HCT116 (cell line): Measurements from ENCODE around the gene TNFAIP8. TPM values are rescaled to one million over a fixed set of nuclear protein-coding genes. Genes with fewer than 3 reads are reported as not detected.

Source experiments
- ATAC-seq: fragments of 200-7000 bp; cut with Tn5 transposase; 2 replicates; pipeline ENCODE4 v1.9.1; 2020; ENCODE audit warnings: mild to moderate bottlenecking, moderate library complexity
- BruUV-seq: library from RNA; stranded (reverse); fragments of 400-500 nt; replicated peaks from 2 replicates; lab custom pipeline; 2021; lab: Mats Ljungman, UMichigan
- CTCF ChIA-PET: fragments of 300-600 bp; sonication (Branson Sonifier 250); formaldehyde crosslinking; loops from one replicate; lab custom pipeline; 2021; ENCODE audit warnings: antibody characterized with exemption; lab: Charles Lee
- POLR2A ChIA-PET: fragments of 300-600, 350-600 bp; sonication (Branson Sonifier 250); formaldehyde crosslinking; loops from one replicate; lab custom pipeline; 2021; ENCODE audit warnings: antibody characterized with exemption; lab: Charles Lee
- RAD21 ChIA-PET, 2 experiments: fragments of 300-600 bp; sonication (Branson Sonifier 250); formaldehyde crosslinking; loops; one replicate each; lab custom pipeline; 2023; ENCODE audit warnings: low total read pairs in 2 of 2; ENCODE audit not compliant: uncharacterized antibody in 2 of 2, unreplicated experiment in 2 of 2, low non-redundant PET in 1 of 2; lab: Charles Lee
- DNase-seq: peaks from one replicate; pipeline ENCODE4 v3.0.0-alpha.2; 2010; ENCODE audit warnings: low read depth, low spot score
- H2AFZ ChIP-seq: fragments of 200-600 bp; shearing (Covaris generic), sonication (generic); 2 replicates; pipeline ENCODE4 v1.6.1; 2017; ENCODE audit warnings: low read depth, mixed run types, mixed read lengths, antibody characterized with exemption, low read length; ENCODE audit not compliant: poor library complexity, severe bottlenecking
- H3K27ac ChIP-seq: 2 replicates; pipeline ENCODE4 v1.5.1; 2012; ENCODE audit warnings: low read depth, low read length
- H3K27me3 ChIP-seq: fragments of 200-600 bp; sonication (generic); 2 replicates; pipeline ENCODE4 v1.6.1; 2016; ENCODE audit warnings: mixed run types, low read length, mixed read lengths; ENCODE audit not compliant: insufficient read depth
- H3K36me3 ChIP-seq, 2 experiments: fragments of 200-500 bp in 1 of 2; fragments of 200-600 bp in 1 of 2; sonication (Bioruptor generic) in 1 of 2; sonication (generic) in 1 of 2; 2 replicates each; pipeline versions ENCODE4 v1.5.1 to v1.6.1; 2014 to 2016; ENCODE audit warnings: low read length in 2 of 2, inconsistent platforms in 1 of 2, mixed read lengths in 1 of 2, mixed run types in 1 of 2; ENCODE audit not compliant: insufficient read depth in 2 of 2, control insufficient read depth in 1 of 2
- H3K4me1 ChIP-seq, 2 experiments: fragments of 200-600 bp in 1 of 2; sonication (generic) in 1 of 2; 2 replicates each; pipeline versions ENCODE4 v1.5.1 to v1.6.1; 2012 to 2017; ENCODE audit warnings: low read length in 2 of 2, inconsistent platforms in 1 of 2, mild to moderate bottlenecking in 1 of 2, mixed read lengths in 1 of 2, mixed run types in 1 of 2, moderate library complexity in 1 of 2; ENCODE audit not compliant: insufficient read depth in 2 of 2, control insufficient read depth in 1 of 2
- H3K4me2 ChIP-seq: fragments of 200-600 bp; sonication (generic); 2 replicates; pipeline ENCODE4 v1.6.1; 2017; ENCODE audit warnings: mixed run types, low read length, mixed read lengths
- H3K4me3 ChIP-seq, 2 experiments: fragments of 200-600 bp in 1 of 2; sonication (generic) in 1 of 2; replicated peaks in 1 of 2; 2 replicates each; pipeline ENCODE4 v1.5.1; 2011 to 2016; ENCODE audit warnings: low read length in 2 of 2, control low read depth in 1 of 2, low read depth in 1 of 2, mild to moderate bottlenecking in 1 of 2, mixed read lengths in 1 of 2, mixed run types in 1 of 2
- H3K79me2 ChIP-seq: fragments of 200-600 bp; sonication (generic); 2 replicates; pipeline ENCODE4 v1.6.1; 2017; ENCODE audit warnings: mild to moderate bottlenecking, mixed run types, low read length, moderate library complexity, mixed read lengths; ENCODE audit not compliant: insufficient read depth
- H3K9ac ChIP-seq: fragments of 200-600 bp; sonication (generic); 2 replicates; pipeline ENCODE4 v1.6.1; 2016; ENCODE audit warnings: low read length, mixed read lengths
- H3K9me2 ChIP-seq: fragments of 200-600 bp; sonication (generic), shearing (Covaris generic); 2 replicates; pipeline ENCODE4 v1.6.1; 2017; ENCODE audit warnings: mixed run types, mild to moderate bottlenecking, moderate library complexity; ENCODE audit not compliant: insufficient read depth
- H3K9me3 ChIP-seq, 2 experiments: fragments of 200-500 bp in 1 of 2; fragments of 200-600 bp in 1 of 2; sonication (Bioruptor generic) in 1 of 2; sonication (generic) in 1 of 2; 2 replicates each; pipeline ENCODE4 v1.6.1; 2014 to 2017; ENCODE audit warnings: low read length in 2 of 2, mixed read lengths in 2 of 2, inconsistent platforms in 1 of 2, low read depth in 1 of 2, mild to moderate bottlenecking in 1 of 2, mixed run types in 1 of 2, moderate library complexity in 1 of 2; ENCODE audit not compliant: control insufficient read depth in 1 of 2, insufficient read depth in 1 of 2
- H4K20me1 ChIP-seq: fragments of 200-600 bp; sonication (generic), shearing (Covaris generic); 2 replicates; pipeline ENCODE4 v1.6.1; 2017; ENCODE audit warnings: mixed run types, mild to moderate bottlenecking, moderate library complexity; ENCODE audit not compliant: insufficient read depth
- CBX3 ChIP-seq: IDR thresholded peaks from 2 replicates; pipeline ENCODE4 v1.6.1; 2012; ENCODE audit warnings: low read depth
- EGR1 ChIP-seq: IDR thresholded peaks from 2 replicates; pipeline ENCODE4 v1.6.1; 2012; ENCODE audit warnings: low read depth
- EZH2phosphoT487 ChIP-seq: fragments of 200-600 bp; IDR thresholded peaks from 2 replicates; pipeline ENCODE4 v1.6.1; 2018; ENCODE audit warnings: antibody characterized with exemption, borderline replicate concordance
- JUND ChIP-seq: IDR thresholded peaks from 2 replicates; pipeline ENCODE4 v1.6.1; 2012
- SP1 ChIP-seq: IDR thresholded peaks from 2 replicates; pipeline ENCODE4 v1.6.1; 2012; ENCODE audit warnings: low read depth
- ZFX ChIP-seq: fragments of 450-650 bp; IDR thresholded peaks from 2 replicates; pipeline ENCODE4 v1.6.1; 2017
- intact Hi-C: fragments of 100-400 bp; cut with micrococcal nuclease; formaldehyde crosslinking; loops from 2 replicates; pipeline ENCODE4 v1.10.0; 2022
- total RNA-seq: library from RNA; stranded (reverse); gene quantifications from one replicate; pipeline ENCODE4 v1.2.1, GENCODE V29; 2021; ENCODE audit not compliant: unreplicated experiment
- TF ChIP-seq, protein P1 (sequence below), 3 experiments: fragments of 200-600 bp in 1 of 3; sonication (generic) in 1 of 3; IDR thresholded peaks in 2 of 3; conservative IDR thresholded peaks in 1 of 3; 2 replicates each; pipeline ENCODE4 v1.5.1; 2012 to 2017; ENCODE audit warnings: low read depth in 2 of 3, low read length in 2 of 3, antibody characterized with exemption in 1 of 3, borderline replicate concordance in 1 of 3, control low read depth in 1 of 3, mild to moderate bottlenecking in 1 of 3, mixed read lengths in 1 of 3, mixed run types in 1 of 3, moderate library complexity in 1 of 3; ENCODE audit not compliant: insufficient read depth in 1 of 3

Gene TNFAIP8
- total RNA-seq, 1 experiment from 2014 or later, result 18.4 TPM

DNA sequence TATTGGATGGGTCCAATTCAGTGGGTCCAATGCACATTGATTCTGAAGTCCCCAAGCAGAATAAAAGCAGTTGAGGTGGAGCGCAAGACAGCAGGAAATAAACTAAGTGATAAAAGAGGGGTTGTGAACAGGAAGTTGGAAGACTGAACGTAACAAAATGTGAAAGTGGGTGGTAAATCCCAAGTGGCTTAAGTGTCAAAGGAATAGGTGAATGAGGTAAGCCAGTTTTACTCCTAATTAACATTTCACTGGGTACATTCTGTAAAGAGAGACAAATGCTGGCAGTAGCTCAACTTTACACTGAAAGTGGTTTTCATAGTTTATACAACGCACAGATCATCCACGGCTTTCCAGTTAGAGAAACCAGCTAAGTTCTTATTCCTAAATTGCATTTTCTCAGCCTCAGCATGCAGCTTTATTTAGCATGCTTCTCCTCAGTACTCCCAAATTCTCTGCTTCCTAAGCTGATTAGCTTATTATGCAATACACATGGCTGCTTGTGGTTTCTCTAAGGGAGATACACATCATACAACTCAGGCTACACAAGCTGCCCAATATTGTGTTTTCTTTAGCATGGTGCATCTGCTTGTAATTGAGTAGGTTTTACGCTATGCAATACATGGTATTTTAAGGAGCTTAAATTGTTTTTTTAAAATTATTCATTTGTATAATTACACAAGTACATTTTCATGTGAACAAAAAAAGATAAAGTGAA lies 62.2 kb downstream of the TNFAIP8 start:
- POLR2A ChIA-PET, result no interaction called here
- H3K4me3 ChIP-seq, result no peak overlapping the region

More for the DNA sequence above, 62.2 kb downstream of the TNFAIP8 start:
- no peaks in the 10 kb centered on the region for H3K4me1 ChIP-seq
- CTCF ChIA-PET, result interaction anchor here (1.3 kb wide), 1 partner anchor 430 kb away, joined by 3 read pairs; the partner anchor contains the start of gene DTWD2
- BruUV-seq, result no TSS peak
- H3K9ac ChIP-seq, result no peak overlapping the region
- no peaks in the 10 kb centered on the region for H3K9me2 ChIP-seq
- no peak overlapping the region for H3K27ac ChIP-seq
- no peaks in the 10 kb centered on the region for H3K79me2 ChIP-seq
- no peaks in the 10 kb centered on the region for H3K36me3 ChIP-seq
- RAD21 ChIA-PET, result no interaction called here
- TF ChIP-seq, protein P1, sequence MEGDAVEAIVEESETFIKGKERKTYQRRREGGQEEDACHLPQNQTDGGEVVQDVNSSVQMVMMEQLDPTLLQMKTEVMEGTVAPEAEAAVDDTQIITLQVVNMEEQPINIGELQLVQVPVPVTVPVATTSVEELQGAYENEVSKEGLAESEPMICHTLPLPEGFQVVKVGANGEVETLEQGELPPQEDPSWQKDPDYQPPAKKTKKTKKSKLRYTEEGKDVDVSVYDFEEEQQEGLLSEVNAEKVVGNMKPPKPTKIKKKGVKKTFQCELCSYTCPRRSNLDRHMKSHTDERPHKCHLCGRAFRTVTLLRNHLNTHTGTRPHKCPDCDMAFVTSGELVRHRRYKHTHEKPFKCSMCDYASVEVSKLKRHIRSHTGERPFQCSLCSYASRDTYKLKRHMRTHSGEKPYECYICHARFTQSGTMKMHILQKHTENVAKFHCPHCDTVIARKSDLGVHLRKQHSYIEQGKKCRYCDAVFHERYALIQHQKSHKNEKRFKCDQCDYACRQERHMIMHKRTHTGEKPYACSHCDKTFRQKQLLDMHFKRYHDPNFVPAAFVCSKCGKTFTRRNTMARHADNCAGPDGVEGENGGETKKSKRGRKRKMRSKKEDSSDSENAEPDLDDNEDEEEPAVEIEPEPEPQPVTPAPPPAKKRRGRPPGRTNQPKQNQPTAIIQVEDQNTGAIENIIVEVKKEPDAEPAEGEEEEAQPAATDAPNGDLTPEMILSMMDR (IDR thresholded peaks at IDR 0.05 in 2 of 3, conservative IDR thresholded peaks at IDR 0.05 in 1 of 3; ENCODE audit: borderline replicate concordance in 1 of 3, insufficient read depth in 1 of 3, low read depth in 2 of 3, low read length in 2 of 3), result no peak
- no peak for TF ChIP-seq CBX3
- no peak for TF ChIP-seq EGR1
- no peak for TF ChIP-seq JUND
- TF ChIP-seq EZH2phosphoT487, result no peak
- no peak for TF ChIP-seq ZFX
- TF ChIP-seq SP1, result no peak
- TF ChIP-seq, all 23 proteins: peak for 0
- ATAC-seq (no peak), DNase-seq (no peak)
- no peak overlapping the region for H2AFZ ChIP-seq
- H3K9me3 ChIP-seq, result no peaks in the 10 kb centered on the region
- H3K4me2 ChIP-seq, result no peak overlapping the region
- no peaks in the 10 kb centered on the region for H4K20me1 ChIP-seq
- no peaks in the 10 kb centered on the region for H3K27me3 ChIP-seq
- intact Hi-C loops, result loop anchor here (10.0 kb wide), 1 partner anchor 153 kb away; no protein-coding TSS in a partner anchor
